Osteoblast (primary cell): Measurements from ENCODE around the gene PSMA1. TPM values are rescaled to one million over a fixed set of nuclear protein-coding genes. Genes with fewer than 3 reads are reported as not detected.
"Not testable (repeated sequence)": the region's sequence is repeated elsewhere in the genome, so short reads cannot be mapped to it uniquely, and the experiment has no call there.

Experiments
- DNase-seq: peaks from one replicate; pipeline ENCODE4 v3.0.0; 2011; ENCODE audit warnings: low spot score, mixed read lengths; ENCODE audit not compliant: insufficient read length; ENCODE audit errors: missing footprints
- H2AFZ ChIP-seq: 2 replicates; pipeline ENCODE4 v1.6.0; 2011; ENCODE audit warnings: mild to moderate bottlenecking, low read length
- H3K27ac ChIP-seq: 2 replicates; pipeline ENCODE4 v1.5.1; 2011; ENCODE audit warnings: mild to moderate bottlenecking, low read depth, low read length, moderate library complexity
- H3K27me3 ChIP-seq: 2 replicates; pipeline ENCODE4 v1.6.0; 2012; ENCODE audit warnings: mild to moderate bottlenecking, control low read depth, inconsistent platforms, low read length, moderate library complexity; ENCODE audit not compliant: insufficient read depth
- H3K36me3 ChIP-seq: 2 replicates; pipeline ENCODE4 v1.5.1; 2011; ENCODE audit warnings: mild to moderate bottlenecking, low read length, control low read depth, moderate library complexity; ENCODE audit not compliant: insufficient read depth
- H3K4me1 ChIP-seq: 2 replicates; pipeline ENCODE4 v1.5.1; 2011; ENCODE audit warnings: mild to moderate bottlenecking, low read length, control low read depth, moderate library complexity; ENCODE audit not compliant: insufficient read depth
- H3K4me2 ChIP-seq: 2 replicates; pipeline ENCODE4 v1.6.0; 2011; ENCODE audit warnings: mild to moderate bottlenecking, low read length; ENCODE audit not compliant: insufficient read depth
- H3K4me3 ChIP-seq: fragments of 200-600 bp; sonication (generic); 3 replicates; pipeline ENCODE4 v1.5.1; 2012; ENCODE audit warnings: mild to moderate bottlenecking, low read length, inconsistent platforms; ENCODE audit not compliant: insufficient read depth
- H3K79me2 ChIP-seq: 2 replicates; pipeline ENCODE4 v1.6.0; 2012; ENCODE audit warnings: mild to moderate bottlenecking, low read length, control low read depth, inconsistent platforms; ENCODE audit not compliant: insufficient read depth
- H3K9me3 ChIP-seq: 2 replicates; pipeline ENCODE4 v1.5.1; 2011; ENCODE audit warnings: low read depth, low read length, control low read depth
- H4K20me1 ChIP-seq: 2 replicates; pipeline ENCODE4 v1.6.0; 2012; ENCODE audit warnings: mild to moderate bottlenecking, low read length, control low read depth; ENCODE audit not compliant: insufficient read depth
- CTCF ChIP-seq: IDR thresholded peaks from 2 replicates; pipeline ENCODE4 v1.5.1; 2011; ENCODE audit warnings: mild to moderate bottlenecking, low read depth, low read length, moderate library complexity; ENCODE audit errors: extremely low read depth
- total RNA-seq: library from RNA; depleted of rRNA; stranded (reverse); fragments of >200 nt; gene quantifications from 2 replicates; pipeline ENCODE4 v1.2.3, GENCODE V29; 2012

PSMA1 gene
- total RNA-seq, 1 donor, result 107 TPM

GRCh38 chr11:14539982-14540421, 19.8 kb upstream of the PSMA1 start:
- H4K20me1 ChIP-seq, result no peaks in the 10 kb centered on the region
- no peak for DNase-seq
- H3K27me3 ChIP-seq, result no peaks in the 10 kb centered on the region
- H3K4me2 ChIP-seq, result no peak overlapping the region
- H3K79me2 ChIP-seq, result no peaks in the 10 kb centered on the region
- no peak overlapping the region for H3K27ac ChIP-seq
- H3K9me3 ChIP-seq, result no peaks in the 10 kb centered on the region
- no peak overlapping the region for H2AFZ ChIP-seq
- no peak overlapping the region for H3K4me3 ChIP-seq
- H3K4me1 ChIP-seq, result no peaks in the 10 kb centered on the region
- TF ChIP-seq CTCF, result no peak
- H3K36me3 ChIP-seq, result no peaks in the 10 kb centered on the region

GRCh38 chr11:14538926-14539554, 18.9 kb upstream of the PSMA1 start:
- Histone ChIP-seq H3K4me1 (no peaks in the 10 kb centered on the region), H3K79me2 (no peaks in the 10 kb centered on the region), H2AFZ (no peak overlapping the region), H3K9me3 (no peaks in the 10 kb centered on the region), H3K4me3 (no peak overlapping the region), H3K36me3 (no peaks in the 10 kb centered on the region), H4K20me1 (no peaks in the 10 kb centered on the region), H3K27ac (no peak overlapping the region), H3K27me3 (no peaks in the 10 kb centered on the region), H3K4me2 (no peak overlapping the region)
- no peak for TF ChIP-seq CTCF
- no peak for DNase-seq

- Histone ChIP-seq H3K27ac (no peak overlapping the region), H3K9me3 (no peaks in the 10 kb centered on the region), H3K4me1 (no peaks in the 10 kb centered on the region), H4K20me1 (no peaks in the 10 kb centered on the region), H3K27me3 (no peaks in the 10 kb centered on the region), H3K4me2 (no peak overlapping the region), H3K4me3 (no peak overlapping the region), H3K36me3 (no peaks in the 10 kb centered on the region), H3K79me2 (no peaks in the 10 kb centered on the region), H2AFZ (no peak overlapping the region)
- no peak for DNase-seq
- no peak for TF ChIP-seq CTCF
Observed at GRCh38 chr11:14538271-14538925, 18.2 kb upstream of the PSMA1 start.

GRCh38 chr11:14537134-14537599, 17.0 kb upstream of the PSMA1 start:
- Histone ChIP-seq H3K9me3 (no peaks in the 10 kb centered on the region), H3K4me3 (no peak overlapping the region), H4K20me1 (no peaks in the 10 kb centered on the region), H3K27ac (no peak overlapping the region), H3K4me1 (no peaks in the 10 kb centered on the region), H2AFZ (no peak overlapping the region), H3K27me3 (no peaks in the 10 kb centered on the region), H3K79me2 (no peaks in the 10 kb centered on the region), H3K4me2 (no peak overlapping the region), H3K36me3 (no peaks in the 10 kb centered on the region)
- peak; percentile 73 for TF ChIP-seq CTCF
- peak; percentile 84 for DNase-seq

- not testable (repeated sequence) for H3K4me1 ChIP-seq, DNase-seq, H3K4me2 ChIP-seq, H2AFZ ChIP-seq, H3K9me3 ChIP-seq, H3K27me3 ChIP-seq, H3K79me2 ChIP-seq, H3K27ac ChIP-seq, H4K20me1 ChIP-seq, H3K36me3 ChIP-seq, H3K4me3 ChIP-seq
Observed at GRCh38 chr11:14535166-14535565, 15.0 kb upstream of the PSMA1 start.
